Femur (tissue), 1 donor: ENCODE results near the gene TRAFD1.
"Not testable (repeated sequence)": the region's sequence is repeated elsewhere in the genome, so short reads cannot be mapped to it uniquely, and the experiment has no call there.

Experiments
- DNase-seq: peaks from one replicate; pipeline ENCODE4 v3.0.0-alpha.2; 2017

The TRAFD1 gene

DNA sequence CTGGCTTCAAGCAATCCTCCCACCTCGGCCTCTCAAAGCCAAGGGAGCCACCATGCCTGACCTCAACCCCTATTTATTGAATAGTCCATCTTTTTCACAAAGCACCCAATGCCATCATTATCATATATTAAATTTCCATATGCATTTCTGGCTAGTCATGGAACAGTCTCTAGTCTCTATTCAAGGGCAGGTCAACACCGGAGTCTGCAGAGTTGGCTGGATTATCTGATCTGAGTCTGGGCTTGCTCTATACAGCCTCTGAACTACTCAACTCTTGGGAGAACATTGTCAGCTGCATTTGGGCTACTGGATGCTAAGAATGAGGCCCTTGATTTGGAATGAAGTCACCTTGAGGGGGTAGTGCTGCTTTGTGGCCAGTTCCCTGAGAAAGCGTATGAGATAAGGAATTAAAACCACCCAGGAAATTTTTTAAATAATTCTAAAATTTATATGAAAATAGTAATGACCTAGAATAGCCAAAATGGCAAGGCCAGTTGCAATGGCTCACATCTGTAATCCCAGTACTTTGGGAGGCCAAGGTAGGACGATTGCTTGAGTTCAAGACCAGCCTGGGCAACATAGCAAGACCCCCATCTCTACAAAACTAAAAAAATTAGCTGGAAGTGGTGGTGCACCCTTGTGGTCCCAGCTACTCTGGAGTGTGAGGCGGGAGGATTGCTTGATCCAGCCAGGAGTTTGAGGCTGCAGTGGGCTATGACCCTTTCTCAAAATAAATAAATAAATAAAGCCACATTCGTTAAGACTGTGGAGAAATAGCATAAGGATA is 9.9 kb upstream of the TRAFD1 start:
- no peak for DNase-seq

DNA sequence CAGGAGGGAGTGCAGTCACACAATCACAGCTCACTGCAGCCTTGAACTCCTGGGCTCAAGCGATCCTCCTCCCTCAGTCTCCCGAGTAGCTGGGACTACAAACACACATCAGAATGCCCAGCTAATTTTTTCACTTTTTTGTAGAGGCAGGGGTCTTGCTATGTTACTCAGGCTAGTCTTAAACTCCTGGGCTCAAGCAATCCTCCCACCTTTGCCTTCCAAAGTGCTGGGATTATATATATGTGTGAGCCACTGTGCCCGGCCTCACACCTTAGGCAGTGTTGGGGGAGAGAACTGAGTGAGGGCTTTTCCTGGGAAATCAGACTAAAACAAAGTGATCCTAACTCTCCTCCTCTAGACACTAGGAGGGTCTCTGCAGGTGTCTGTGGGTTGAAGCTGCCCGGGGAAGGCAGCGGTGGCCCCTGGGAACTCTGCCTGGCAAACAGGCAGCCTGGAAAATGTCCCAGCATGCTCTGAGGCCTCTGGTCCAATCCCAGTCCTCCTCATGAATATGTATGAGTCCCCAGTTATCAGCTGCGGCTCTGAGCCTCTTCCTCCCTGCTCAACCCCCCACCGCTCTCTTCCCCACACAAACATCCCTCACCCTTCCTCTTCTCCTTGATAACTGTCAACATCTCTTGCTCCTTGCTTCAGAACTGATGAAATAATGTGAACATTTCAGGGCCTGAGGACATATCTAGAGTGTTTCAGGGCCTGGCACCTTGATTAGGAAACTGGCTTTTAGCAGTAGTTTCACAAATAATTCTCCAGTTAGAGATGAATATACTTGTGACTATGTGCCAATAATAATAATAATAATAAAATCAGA is 8.9 kb upstream of the TRAFD1 start:
- DNase-seq, result peak; percentile 60

DNA sequence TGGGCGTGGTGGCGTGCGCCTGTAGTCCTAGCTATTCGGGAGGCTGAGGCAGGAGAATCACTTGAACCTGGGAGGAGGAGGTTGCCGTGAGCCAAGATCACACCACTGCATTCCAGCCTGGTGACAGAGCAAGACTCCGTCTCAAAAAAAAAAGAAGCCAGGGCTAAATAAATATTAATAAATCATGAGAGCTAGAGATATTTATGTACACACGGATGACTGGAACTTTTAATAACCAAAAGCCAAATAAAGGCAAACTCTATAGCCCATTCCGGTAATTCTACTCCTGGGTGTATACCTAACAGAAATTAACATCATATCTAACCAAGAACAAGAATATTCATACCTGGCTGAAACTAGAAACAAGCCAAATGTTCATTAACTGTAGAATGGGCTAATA is 7.7 kb upstream of the TRAFD1 start:
- no peak for DNase-seq

DNA sequence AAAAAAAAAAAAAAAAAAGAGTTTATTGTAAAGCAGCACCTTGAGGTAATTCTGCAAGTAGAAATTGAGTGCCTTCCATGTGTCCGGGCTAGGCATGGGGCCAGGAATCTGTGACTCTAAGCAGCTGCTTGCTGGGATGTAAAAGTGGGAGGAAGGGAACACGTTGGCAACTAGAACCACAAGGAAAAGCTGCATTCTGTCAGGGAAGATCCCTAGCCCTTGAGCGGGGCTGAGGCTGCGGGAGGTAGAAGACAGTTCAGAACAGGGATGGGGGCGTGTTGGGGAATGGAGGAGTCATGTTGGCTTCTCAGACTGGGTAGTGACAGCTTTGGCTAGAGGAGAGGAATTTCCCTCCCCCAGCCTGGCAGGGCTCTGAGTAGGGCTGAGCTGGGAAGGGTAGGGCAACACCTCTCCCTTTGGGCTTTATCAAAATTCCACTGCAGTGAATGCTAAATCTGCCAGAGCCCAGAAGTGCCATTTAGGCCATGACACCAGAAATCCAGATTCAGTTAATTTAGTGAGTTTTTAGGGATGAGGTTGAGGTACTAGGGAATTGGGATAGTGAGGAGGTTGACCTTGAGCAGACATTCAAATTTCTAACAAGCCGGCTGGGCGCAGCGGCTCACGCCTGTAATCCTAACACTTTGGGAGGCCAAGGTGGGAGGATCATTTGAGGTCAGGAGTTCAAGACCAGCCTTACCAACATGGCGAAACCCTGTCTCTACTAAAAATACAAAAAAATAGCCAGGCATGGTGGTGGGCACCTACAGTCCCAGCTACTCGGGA is 3.4 kb upstream of the TRAFD1 start:
- peak; percentile 91 for DNase-seq

DNA sequence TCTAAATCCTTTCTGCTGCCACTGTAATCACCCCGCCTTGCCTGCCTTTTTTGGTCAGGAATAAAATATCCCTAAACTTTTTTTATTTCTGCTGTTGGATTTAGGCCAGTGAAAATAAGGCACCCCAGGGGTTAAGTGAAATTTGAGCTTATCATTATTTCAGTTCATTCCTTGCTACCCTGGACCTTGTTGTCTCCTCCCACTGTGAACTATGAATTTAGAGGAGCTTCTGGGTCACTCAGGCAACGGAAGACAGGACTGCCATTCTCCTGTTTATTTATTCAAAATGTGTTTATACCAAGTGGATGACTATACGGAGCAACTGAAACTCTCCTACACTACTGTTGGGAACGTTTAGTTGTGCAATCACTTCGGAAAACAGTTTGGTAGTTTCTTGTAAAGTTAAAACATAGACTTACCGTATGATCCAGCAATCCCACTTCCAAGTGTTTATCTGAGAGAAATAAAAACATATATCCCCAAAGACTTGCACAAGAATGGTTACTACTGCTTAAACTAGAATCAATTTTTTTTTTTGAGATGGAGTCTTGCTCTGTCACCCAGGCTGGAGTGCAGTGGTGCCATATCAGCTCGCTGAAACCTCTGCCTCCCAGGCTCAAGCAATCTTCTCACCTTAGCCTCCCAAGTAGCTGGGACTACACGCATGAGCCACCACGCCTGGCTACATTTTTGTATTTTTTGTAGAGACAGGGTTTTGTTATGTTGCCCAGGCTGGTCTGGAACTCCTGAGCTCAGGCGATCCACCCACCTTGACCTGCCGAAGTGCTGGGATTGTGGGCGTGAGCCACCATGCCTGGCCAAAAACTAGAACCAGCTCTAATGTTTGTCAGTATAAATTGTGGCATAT is 2.3 kb upstream of the TRAFD1 start:
- DNase-seq, result no peak

DNA sequence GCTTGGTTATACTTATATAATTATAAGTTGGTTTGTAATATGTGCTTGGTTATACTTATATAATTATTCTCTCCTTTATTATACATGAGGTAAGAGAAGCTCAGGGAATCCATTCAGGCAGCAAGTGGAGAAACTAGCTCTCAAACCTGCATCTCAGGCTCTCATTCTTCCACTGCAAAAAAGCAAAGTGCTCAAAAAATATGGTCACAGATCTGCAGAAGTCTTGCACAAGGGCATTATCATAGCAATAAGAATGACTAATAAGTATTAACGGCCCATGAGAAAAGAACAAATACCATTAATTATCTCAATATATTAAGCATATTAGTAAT is 476 bp upstream of the TRAFD1 start:
- no peak for DNase-seq

DNA sequence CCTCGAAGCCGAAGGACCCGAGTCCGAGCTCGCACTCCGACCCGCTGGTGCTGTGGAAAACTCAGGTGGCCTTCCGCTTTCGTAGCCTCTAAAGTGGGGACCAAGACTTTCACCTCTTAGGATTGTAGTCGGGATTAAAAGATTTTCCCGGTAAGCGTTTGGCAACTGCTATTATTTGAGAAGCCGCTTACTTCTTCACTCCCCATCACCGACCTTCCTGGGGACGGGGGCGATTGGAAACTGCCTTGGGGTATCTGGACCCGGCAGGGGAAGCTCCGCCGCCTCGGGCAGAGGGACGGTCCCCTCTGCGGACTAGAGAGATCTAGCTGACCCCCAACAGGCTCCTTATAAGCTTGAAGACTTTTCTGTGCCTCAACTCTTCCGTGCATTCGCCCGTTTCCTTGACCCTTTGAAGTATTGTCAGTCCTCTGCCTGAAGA is 659 bp downstream of the TRAFD1 start:
- no peak for DNase-seq

DNA sequence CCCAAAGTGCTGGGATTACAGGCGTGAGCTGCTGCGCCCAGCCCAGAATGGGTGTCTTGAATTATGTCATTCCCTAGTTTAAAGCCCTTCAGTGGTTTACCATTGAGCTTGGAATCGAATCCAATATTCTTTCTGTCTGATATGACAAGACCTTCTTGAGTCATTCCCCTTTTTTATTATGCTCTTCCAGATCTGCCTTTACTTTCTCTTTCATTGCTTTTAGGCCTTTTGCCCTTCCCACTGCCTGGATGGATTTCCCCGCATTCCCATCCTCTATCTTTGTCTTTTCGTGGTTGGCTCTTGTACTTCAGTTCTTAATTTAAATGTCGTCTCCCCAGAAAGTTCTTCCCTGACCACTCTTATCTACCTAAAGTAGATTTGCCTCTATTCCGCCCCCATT is 1.6 kb downstream of the TRAFD1 start:
- no peak for DNase-seq

DNA sequence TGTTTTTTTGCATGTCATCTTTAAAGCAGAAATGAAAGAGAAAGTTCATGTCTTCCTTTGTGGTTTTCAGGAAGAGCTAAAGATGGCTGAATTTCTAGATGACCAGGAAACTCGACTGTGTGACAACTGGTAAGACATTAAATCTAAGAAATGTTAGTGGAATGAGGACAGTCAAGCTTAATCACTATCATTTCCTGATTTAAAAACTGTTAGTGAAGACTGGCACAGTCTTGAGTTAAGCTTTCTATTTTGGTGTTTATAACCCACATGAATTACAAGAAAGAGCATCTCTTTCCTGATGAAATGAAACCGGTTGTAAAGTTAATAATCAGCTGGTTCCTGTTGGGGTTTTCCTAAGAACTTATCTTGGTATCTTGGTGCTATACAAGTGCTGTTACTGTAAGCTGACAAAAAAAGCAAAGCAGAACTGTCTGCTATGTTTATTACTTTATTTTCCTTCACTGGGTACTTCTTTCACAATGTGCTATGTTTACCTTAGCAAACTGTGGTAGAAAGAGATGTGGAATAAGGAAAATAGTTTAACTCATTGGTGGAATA is 5.2 kb downstream of the TRAFD1 start:
- no peak for DNase-seq

DNA sequence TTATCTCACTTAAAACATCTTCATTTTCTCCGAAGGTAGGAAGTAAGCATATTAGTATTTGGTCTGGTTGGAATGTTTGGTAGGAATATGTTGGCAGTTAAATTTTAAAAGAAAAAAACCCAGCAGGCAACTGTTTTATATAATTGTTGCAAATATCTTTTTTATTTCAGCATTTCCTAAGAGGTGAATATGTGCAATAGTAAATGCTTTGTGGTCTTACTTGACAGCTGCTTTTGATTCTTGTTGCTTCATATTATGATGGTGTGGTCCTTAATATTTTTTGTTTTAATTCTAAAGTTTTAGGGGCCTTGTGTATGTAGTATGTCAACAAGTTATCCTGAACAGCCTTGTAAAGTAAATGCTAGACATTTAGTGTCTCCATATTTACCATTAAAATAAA is 6.3 kb downstream of the TRAFD1 start:
- no peak for DNase-seq

DNA sequence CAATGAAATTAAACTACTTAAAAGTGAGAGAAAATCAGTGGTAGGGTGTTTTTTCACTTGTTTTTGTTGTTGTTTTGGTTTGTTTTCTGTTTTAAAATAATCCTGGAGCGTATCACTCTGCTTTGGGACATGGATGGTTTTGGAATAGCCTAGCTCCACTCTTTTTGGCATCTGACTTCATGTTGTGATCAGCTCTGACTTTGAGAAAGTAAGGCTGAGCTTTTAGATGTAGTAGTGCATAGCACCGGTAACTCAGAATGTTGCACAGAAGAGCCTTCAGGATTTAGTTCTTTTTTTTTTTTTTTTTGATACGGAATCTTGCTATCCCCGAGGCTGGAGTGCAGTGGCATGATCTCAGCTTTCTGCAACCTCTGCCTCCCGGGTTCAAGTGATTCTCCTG is 8.1 kb downstream of the TRAFD1 start:
- DNase-seq, result no peak

DNA sequence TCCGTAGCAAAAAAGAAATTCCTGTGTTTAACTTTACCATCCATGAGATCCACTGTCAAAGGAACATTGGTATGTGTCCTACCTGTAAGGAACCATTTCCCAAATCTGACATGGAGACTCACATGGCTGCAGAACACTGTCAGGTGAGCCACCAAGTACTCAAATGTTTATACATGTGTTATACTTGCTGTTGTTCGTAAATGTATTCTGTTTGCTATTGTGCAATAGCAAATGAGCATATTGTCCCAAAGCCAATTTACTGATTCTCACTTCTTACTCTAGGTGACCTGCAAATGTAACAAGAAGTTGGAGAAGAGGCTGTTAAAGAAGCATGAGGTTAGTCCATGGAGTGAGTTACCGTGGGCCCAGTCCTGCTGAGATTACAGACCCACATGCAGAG is 9.4 kb downstream of the TRAFD1 start:
- DNase-seq, result no peak

DNA sequence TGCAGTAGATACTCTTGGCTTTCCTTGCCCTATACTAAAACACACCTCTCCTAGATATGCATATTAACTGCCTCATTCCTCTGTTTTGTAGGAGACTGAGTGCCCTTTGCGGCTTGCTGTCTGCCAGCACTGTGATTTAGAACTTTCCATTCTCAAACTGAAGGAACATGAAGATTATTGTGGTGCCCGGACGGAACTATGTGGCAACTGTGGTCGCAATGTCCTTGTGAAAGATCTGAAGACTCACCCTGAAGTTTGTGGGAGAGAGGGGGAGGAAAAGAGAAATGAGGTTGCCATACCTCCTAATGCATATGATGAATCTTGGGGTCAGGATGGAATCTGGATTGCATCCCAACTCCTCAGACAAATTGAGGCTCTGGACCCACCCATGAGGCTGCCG is 15.4 kb downstream of the TRAFD1 start:
- DNase-seq, result peak; percentile 60

DNA sequence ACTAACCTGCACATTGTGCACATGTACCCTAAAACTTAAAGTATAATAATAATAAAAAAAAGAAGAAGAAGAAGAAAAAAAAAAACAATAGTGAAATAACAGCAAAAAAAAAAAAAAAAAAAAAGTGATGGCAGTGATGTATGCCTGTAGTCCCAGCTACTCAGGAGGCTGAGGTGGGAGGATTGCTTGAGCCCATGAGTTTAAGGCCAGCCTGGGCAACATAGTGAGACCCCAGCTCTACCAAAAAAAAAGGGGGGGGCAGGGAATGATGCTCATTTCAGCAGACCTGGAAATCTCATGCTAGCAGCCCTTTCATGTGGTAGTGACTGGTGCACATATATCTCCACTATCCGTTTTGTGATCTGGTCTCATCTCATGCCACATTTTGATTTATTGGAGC is 20.8 kb downstream of the TRAFD1 start:
- DNase-seq, result no peak

DNA sequence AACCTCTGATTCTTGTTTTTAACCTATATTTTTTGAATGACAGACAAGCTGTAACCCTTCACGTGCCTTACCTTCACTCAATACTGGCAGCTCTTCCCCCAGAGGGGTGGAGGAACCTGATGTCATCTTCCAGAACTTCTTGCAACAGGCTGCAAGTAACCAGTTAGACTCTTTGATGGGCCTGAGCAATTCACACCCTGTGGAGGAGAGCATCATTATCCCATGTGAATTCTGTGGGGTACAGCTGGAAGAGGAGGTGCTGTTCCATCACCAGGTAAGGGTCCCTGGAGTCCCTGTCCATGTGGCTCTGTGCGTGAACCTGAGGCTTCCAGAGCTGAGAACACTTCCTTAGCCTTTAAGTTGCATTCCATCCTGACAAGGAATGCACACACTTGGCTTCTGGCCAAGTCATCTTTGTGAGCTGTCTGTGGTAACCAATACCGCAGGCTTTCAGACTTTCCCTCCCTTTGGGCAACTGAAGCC is 22.7 kb downstream of the TRAFD1 start:
- no peak for DNase-seq

DNA sequence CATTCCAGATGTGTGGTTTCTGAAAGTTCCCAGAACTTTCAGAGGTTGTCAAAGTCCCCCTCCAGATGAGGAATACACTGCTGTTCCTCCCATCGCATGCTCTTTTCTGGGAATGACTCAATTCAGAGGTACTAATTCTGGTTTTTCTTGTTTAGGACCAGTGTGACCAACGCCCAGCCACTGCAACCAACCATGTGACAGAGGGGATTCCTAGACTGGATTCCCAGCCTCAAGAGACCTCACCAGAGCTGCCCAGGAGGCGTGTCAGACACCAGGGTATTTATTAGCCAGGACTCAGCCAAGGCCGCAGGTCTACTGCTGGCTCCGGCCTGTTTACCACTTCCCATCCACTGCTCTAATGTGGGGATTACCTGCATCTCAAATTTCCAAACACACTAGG is 24.2 kb downstream of the TRAFD1 start:
- DNase-seq, result no peak

DNA sequence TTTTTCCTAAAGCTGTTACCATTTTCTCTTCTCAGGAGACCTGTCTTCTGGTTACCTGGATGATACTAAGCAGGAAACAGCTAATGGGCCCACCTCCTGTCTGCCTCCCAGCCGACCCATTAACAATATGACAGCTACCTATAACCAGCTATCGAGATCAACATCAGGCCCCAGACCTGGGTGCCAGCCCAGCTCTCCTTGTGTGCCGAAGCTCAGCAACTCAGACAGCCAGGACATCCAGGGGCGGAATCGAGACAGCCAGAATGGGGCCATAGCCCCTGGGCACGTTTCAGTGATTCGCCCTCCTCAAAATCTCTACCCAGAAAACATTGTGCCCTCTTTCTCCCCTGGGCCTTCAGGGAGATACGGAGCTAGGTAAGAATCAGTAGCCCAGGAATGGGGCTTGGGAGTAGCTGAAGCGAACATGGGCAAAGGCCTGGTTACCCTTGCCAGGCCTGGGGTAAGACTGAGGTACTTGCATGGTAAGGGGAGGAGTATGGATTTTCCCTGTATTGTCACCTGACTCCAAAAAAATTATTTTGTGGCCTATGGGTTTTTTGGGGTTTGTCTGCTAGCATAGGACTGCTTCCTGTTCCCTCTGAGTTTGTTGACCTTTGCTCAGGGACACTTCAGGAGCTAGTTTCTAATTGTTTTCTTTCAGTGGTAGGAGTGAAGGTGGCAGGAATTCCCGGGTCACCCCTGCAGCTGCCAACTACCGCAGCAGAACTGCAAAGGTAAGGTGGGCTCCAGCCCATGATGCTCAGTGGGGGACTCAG is 26.6 kb downstream of the TRAFD1 start:
- no peak for DNase-seq

DNA sequence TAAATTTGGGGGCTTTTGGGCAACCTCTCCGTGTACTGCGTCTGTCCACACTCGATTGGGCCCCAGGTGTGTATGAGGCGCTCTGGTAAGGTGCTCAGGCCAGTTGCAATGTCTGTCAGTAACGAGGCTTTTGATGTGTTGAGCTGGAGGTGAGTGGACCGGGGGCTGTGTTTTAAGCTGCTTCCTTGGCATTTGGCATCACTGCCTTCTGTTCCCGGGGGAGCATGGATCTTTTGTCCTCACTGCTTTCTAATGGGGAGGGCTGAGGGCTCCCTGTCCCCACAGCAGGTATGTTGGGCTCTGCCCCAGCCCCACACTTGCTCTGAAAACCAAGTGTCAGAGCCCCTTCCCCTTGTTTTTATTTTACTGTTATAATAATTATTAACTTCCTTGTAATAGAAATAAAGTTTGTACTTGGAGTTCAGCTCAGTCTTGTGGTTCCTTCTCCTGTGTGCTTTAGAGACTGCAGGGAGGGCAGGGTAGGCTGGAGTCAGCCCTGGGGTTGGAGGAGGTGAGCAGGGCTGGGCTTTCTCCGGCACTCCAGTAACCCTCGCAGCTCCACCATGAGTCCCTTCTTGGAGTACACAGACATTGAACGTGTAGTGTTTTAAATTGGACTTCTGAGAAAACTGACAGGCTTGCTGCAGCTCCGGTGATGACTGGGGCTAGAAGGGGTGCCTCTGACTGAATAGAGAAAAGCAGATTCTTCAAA is 28.0 kb downstream of the TRAFD1 start:
- DNase-seq, result no peak

DNA sequence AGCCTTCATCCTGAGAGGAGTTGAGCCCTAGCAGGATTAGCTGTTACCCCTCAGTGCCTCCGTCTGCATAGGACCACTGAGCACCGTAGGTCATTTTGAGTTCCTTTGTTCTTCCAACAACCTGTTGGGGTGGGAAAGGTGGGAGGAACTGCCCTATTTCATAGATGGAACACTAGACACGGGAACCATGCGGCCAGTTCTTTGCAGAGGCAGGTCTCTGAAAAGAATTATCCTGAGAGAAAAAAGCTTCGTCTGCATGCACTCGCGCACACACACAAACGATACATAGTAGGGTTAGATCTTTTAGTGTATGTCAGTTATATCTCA is 28.5 kb downstream of the TRAFD1 start:
- DNase-seq, result no peak

DNA sequence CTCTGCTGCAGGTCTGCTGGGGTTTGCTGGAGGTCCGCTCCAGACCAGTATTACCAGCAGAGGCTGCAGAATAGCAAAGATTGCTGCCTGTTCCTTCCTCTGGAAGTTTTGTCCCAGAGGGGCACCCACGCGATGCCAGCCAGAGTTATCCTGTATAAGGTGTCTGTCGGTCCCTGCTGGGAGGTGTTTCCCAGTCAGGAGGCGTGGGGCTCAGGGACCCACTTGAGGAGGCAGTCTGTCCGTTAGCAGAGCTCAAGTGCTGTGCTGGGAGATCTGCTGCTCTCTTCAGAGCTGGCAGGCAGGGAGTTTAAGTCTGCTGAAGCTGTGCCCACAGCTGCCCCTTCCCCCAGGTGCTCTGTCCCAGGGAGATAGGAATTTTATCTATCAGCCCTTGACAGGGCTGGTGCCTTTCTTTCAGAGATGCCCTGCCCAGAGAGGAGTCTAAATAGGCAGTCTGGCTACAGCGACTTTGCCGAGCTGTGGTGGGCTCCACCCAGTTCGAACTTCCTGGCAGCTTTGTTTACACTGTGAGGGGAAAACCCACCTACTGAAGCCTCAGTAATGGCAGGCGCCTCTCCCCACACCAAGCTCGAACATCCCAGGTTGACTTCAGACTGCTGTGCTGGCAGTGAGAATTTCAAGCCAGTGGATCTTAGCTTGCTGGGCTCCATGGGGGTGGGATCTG is 33.2 kb downstream of the TRAFD1 start:
- DNase-seq, result not testable (repeated sequence)
